Testis (tissue), 2 donors: Measurements from ENCODE around the gene ZBED1.

Experiments
- POLR2A ChIP-seq: fragments of 450-650 bp; IDR thresholded peaks from one replicate; pipeline ENCODE4 v1.6.1; 2017; ENCODE audit warnings: antibody characterized with exemption, mild to moderate bottlenecking, moderate library complexity
- TF ChIP-seq, protein P1 (sequence below), 3 experiments: fragments of 450-650 bp in 2 of 3; fragments of 200-600 bp in 1 of 3; sonication (generic) in 1 of 3; IDR thresholded peaks; one replicate each; pipeline ENCODE4 v1.5.1; 2016 to 2019; ENCODE audit warnings: antibody characterized with exemption in 3 of 3, mild to moderate bottlenecking in 2 of 3, moderate library complexity in 1 of 3

GRCh38 chrX:2447484-2447883 lies 53.3 kb downstream of the ZBED1 start:
- TF ChIP-seq, protein P1, sequence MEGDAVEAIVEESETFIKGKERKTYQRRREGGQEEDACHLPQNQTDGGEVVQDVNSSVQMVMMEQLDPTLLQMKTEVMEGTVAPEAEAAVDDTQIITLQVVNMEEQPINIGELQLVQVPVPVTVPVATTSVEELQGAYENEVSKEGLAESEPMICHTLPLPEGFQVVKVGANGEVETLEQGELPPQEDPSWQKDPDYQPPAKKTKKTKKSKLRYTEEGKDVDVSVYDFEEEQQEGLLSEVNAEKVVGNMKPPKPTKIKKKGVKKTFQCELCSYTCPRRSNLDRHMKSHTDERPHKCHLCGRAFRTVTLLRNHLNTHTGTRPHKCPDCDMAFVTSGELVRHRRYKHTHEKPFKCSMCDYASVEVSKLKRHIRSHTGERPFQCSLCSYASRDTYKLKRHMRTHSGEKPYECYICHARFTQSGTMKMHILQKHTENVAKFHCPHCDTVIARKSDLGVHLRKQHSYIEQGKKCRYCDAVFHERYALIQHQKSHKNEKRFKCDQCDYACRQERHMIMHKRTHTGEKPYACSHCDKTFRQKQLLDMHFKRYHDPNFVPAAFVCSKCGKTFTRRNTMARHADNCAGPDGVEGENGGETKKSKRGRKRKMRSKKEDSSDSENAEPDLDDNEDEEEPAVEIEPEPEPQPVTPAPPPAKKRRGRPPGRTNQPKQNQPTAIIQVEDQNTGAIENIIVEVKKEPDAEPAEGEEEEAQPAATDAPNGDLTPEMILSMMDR (IDR thresholded peaks at IDR 0.05), result no peak
- TF ChIP-seq POLR2A, result no peak
